HepG2 (cell line): ENCODE measurements around the gene TMEM41A. TPM values are rescaled to one million over a fixed set of nuclear protein-coding genes. Genes with fewer than 3 reads are reported as not detected.

Experiments
- ATAC-seq: fragments of 200-7000 bp; cut with Tn5 transposase; 3 replicates; pipeline ENCODE4 v1.9.1; 2020; ENCODE audit warnings: mild to moderate bottlenecking, moderate library complexity
- BruUV-seq: library from RNA; stranded (reverse); fragments of 400-500 nt; replicated peaks from 2 replicates; lab custom pipeline; 2021; lab: Mats Ljungman, UMichigan
- CTCF ChIA-PET: fragments of 300-600 bp; formaldehyde crosslinking; extraction: SDS; loops from one replicate; lab custom pipeline; 2021; ENCODE audit warnings: low total read pairs, inconsistent platforms, low intra/inter-chr PET ratio; lab: Yijun Ruan, JAX
- POLR2A ChIA-PET: fragments of 350-600 bp; sonication (Branson Sonifier 250); formaldehyde crosslinking; loops from one replicate; lab custom pipeline; 2020; ENCODE audit warnings: antibody characterized with exemption, inconsistent platforms; lab: Yijun Ruan, JAX
- DNase-seq: peaks from one replicate; pipeline ENCODE4 v3.0.0-alpha.2; 2015; ENCODE audit warnings: low spot score
- FAIRE-seq: peaks from 3 replicates; lab custom pipeline; 2011; peaks lifted over from hg19 to GRCh38; lab: Jason Lieb, UNC
- H2AFZ ChIP-seq: one replicate; pipeline ENCODE4 v1.6.1; 2011; ENCODE audit warnings: low read length, inconsistent platforms
- H3K27ac ChIP-seq: fragments of 300-600 bp; 3 replicates; pipeline ENCODE4 v1.8.0; 2011; ENCODE audit warnings: mixed run types, mild to moderate bottlenecking, mixed read lengths, low read length, inconsistent platforms; ENCODE audit not compliant: insufficient read depth; ENCODE audit errors: extremely low read length
- H3K27me3 ChIP-seq, 2 experiments: fragments of 200-600 bp in 1 of 2; 2 replicates in 1 of 2; 3 replicates in 1 of 2; pipeline versions ENCODE4 v1.6.0 to v1.8.0; 2011; ENCODE audit warnings: low read length in 2 of 2, mild to moderate bottlenecking in 2 of 2, moderate library complexity in 2 of 2, inconsistent platforms in 1 of 2; ENCODE audit not compliant: insufficient read depth in 2 of 2, control insufficient read depth in 1 of 2
- H3K36me3 ChIP-seq, 2 experiments: fragments of 200-600 bp in 1 of 2; replicated peaks in 1 of 2; 2 replicates in 1 of 2; 3 replicates in 1 of 2; pipeline versions ENCODE4 v1.5.1 to v1.8.0; 2011; ENCODE audit warnings: low read length in 2 of 2, inconsistent platforms in 1 of 2; ENCODE audit not compliant: insufficient read depth in 2 of 2, control insufficient read depth in 1 of 2
- H3K4me1 ChIP-seq: 2 replicates; pipeline ENCODE4 v1.5.1; 2012; ENCODE audit warnings: low read length, inconsistent platforms; ENCODE audit not compliant: insufficient read depth
- H3K4me2 ChIP-seq: 2 replicates; pipeline ENCODE4 v1.6.0; 2011; ENCODE audit warnings: low read depth, low read length, inconsistent platforms
- H3K4me3 ChIP-seq, 3 experiments: fragments of 200-600 bp in 1 of 3; sonication (generic), shearing (Covaris generic) in 1 of 3; replicated peaks in 1 of 3; 2 replicates each; pipeline ENCODE4 v1.5.1; 2011 to 2016; ENCODE audit warnings: low read length in 3 of 3, inconsistent platforms in 2 of 3, low read depth in 2 of 3, mild to moderate bottlenecking in 2 of 3, control low read depth in 1 of 3, mixed read lengths in 1 of 3; ENCODE audit not compliant: insufficient read depth in 1 of 3
- H3K79me2 ChIP-seq: one replicate; pipeline ENCODE4 v1.6.1; 2011; ENCODE audit warnings: low read length, inconsistent platforms; ENCODE audit not compliant: insufficient read depth
- H3K9ac ChIP-seq: 2 replicates; pipeline ENCODE4 v1.6.0; 2011; ENCODE audit warnings: mild to moderate bottlenecking, low read depth, low read length, inconsistent platforms; ENCODE audit not compliant: insufficient read depth
- H3K9me3 ChIP-seq: 2 replicates; pipeline ENCODE4 v1.5.1; 2012; ENCODE audit warnings: mild to moderate bottlenecking, low read length
- H4K20me1 ChIP-seq: 2 replicates; pipeline ENCODE4 v1.6.0; 2011; ENCODE audit warnings: inconsistent platforms, mild to moderate bottlenecking, low read length, moderate library complexity; ENCODE audit not compliant: insufficient read depth
- DR1 ChIP-seq: sonication (generic); formaldehyde crosslinking; IDR thresholded peaks from 2 replicates; pipeline ENCODE4 v1.8.0; 2021; ENCODE audit warnings: mild to moderate bottlenecking, missing genetic modification reagents, inconsistent platforms
- EED ChIP-seq: sonication (generic); formaldehyde crosslinking; IDR thresholded peaks from 2 replicates; pipeline ENCODE4 v1.5.0; 2020; ENCODE audit warnings: mild to moderate bottlenecking, missing genetic modification reagents
- GPN1 ChIP-seq: sonication (generic); formaldehyde crosslinking; IDR thresholded peaks from 2 replicates; pipeline ENCODE4 v1.5.1; 2020; ENCODE audit warnings: missing genetic modification reagents, borderline replicate concordance
- HMG20A ChIP-seq: IDR thresholded peaks from 2 replicates; pipeline ENCODE4 v1.6.1; 2016; ENCODE audit warnings: borderline replicate concordance
- POLR2AphosphoS2 ChIP-seq: IDR thresholded peaks from 2 replicates; pipeline ENCODE4 v1.6.1; 2011; ENCODE audit warnings: low read depth, low read length, improper control_type of control experiment
- PRPF4 ChIP-seq: fragments of 200-400 bp; formaldehyde crosslinking; IDR thresholded peaks from 2 replicates; pipeline ENCODE4 v1.6.1; 2016; ENCODE audit warnings: low read length, low read depth; ENCODE audit not compliant: poor library complexity, severe bottlenecking
- RXRB ChIP-seq: IDR thresholded peaks from 2 replicates; pipeline ENCODE4 v1.6.1; 2016; ENCODE audit warnings: borderline replicate concordance, missing genetic modification reagents, missing compliant biosample characterization
- SRSF9 ChIP-seq: fragments of 200-400 bp; formaldehyde crosslinking; IDR thresholded peaks from 2 replicates; pipeline ENCODE4 v1.6.1; 2018; ENCODE audit warnings: borderline replicate concordance, mild to moderate bottlenecking, low read depth, low read length; ENCODE audit not compliant: insufficient read depth, poor library complexity, severe bottlenecking
- TBX3 ChIP-seq: fragments of 450-650 bp; IDR thresholded peaks from 2 replicates; pipeline ENCODE4 v1.6.1; 2017; ENCODE audit warnings: antibody characterized with exemption, mild to moderate bottlenecking, inconsistent platforms, borderline replicate concordance
- XBP1 ChIP-seq: sonication (generic); formaldehyde crosslinking; IDR thresholded peaks from 2 replicates; pipeline ENCODE4 v1.5.0; 2020; ENCODE audit warnings: missing genetic modification reagents
- ZMYM4 ChIP-seq: sonication (generic); formaldehyde crosslinking; IDR thresholded peaks from 2 replicates; pipeline ENCODE4 v1.8.1; 2023; ENCODE audit warnings: mild to moderate bottlenecking, missing genetic modification reagents
- ZNF441 ChIP-seq: sonication (generic); formaldehyde crosslinking; IDR thresholded peaks from 2 replicates; pipeline ENCODE4 v1.7.0; 2021; ENCODE audit warnings: missing genetic modification reagents, borderline replicate concordance
- WGBS: methylation state at CpG from one replicate; pipeline ENCODE4 v1.1.6; 2017; ENCODE audit warnings: low lambda C conversion rate; 5-methylcytosine and 5-hydroxymethylcytosine counted together
- in situ Hi-C: cut with HindIII; loops from 2 replicates; pipeline ENCODE4 v1.10.0; 2017; ENCODE audit warnings: low pct_unique_long_range_greater_than_20kb; ENCODE audit not compliant: extremely low pct_ligation_motif_present
- intact Hi-C: fragments of 100-400 bp; cut with micrococcal nuclease; formaldehyde crosslinking; loops from one replicate; pipeline ENCODE4 v1.10.0; 2022; ENCODE audit not compliant: unreplicated experiment
- polyA plus RNA-seq, 8 experiments: library from polyadenylated mRNA; depleted of rRNA in 3 of 8; stranded (reverse) in 7 of 8; unstranded in 1 of 8; fragments of >200 nt; fragmentation: Illumina TruSeq in 4 of 8; extraction: Trizol in 4 of 8; gene quantifications; 2 replicates each; pipeline versions ENCODE4 v1.2.1 to v1.2.3, GENCODE V29; 2011 to 2016; ENCODE audit warnings: low read depth in 4 of 8, missing spikeins in 1 of 8, mixed read lengths in 1 of 8; ENCODE audit not compliant: insufficient read depth in 1 of 8
- total RNA-seq, 5 experiments: library from RNA; depleted of rRNA; stranded (reverse); fragments of >200 nt; fragmentation: Illumina TruSeq; extraction: Trizol; gene quantifications; 2 replicates each; pipeline ENCODE4 v1.2.3, GENCODE V29; 2016; ENCODE audit warnings: low read depth in 1 of 5
- TF ChIP-seq, protein P1 (sequence below), 2 experiments: sonication (generic) in 1 of 2; formaldehyde crosslinking in 1 of 2; IDR thresholded peaks; 2 replicates each; pipeline versions ENCODE4 v1.6.1 to v1.9.0; 2014 to 2022; ENCODE audit warnings: antibody characterized with exemption in 1 of 2, borderline replicate concordance in 1 of 2, inconsistent platforms in 1 of 2, low read depth in 1 of 2, missing genetic modification reagents in 1 of 2
- TF ChIP-seq, protein P2 (sequence below): sonication (generic); formaldehyde crosslinking; IDR thresholded peaks from 2 replicates; pipeline ENCODE4 v1.5.0; 2020; ENCODE audit warnings: missing genetic modification reagents, mild to moderate bottlenecking, borderline replicate concordance
- TF ChIP-seq, protein P3 (sequence below): sonication (generic); formaldehyde crosslinking; IDR thresholded peaks from 2 replicates; pipeline ENCODE4 v1.4.0; 2020; ENCODE audit warnings: mild to moderate bottlenecking, low read depth, missing genetic modification reagents

TMEM41A gene
- total and polyA plus RNA-seq, 2 of the 13 experiments (the other 11 are each of a cell fraction or from before 2014, with no cell fraction given) = 30.0 to 40.0 TPM

DNA sequence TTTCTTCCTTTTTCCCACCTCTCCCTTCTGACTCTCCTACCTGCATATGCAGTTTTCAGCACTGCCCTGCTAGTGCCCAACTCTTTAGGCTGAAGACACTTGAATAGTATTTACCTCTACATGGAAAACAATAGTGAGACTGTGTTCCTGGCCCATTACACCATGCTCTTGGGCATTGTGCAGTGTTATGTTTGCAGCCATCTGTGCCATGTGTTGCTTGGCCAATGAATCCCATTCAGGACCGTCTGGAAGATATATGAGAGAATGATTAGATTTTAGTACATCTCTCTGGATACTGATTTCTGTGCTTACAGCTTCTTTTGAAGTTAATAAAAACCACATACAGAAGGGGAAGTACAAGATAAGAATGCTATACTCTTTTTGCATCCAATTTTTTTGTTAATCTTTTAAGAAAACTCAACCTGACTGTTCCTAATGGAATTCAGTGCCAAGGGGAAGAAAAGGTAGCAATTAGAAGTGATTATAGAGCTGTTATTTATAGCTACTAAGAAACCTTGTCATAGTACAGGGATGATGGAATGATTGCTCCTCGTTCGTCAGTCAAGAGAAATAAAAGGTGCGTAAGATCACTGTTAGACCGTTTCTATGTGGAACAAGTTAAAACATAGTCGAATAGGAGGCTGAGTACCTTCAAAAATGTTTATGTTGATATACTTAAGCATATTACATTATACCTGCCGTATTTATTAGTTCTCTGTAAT, 58.9 kb downstream of the TMEM41A start:
- in situ Hi-C loops = no loop called here
- Histone ChIP-seq H3K4me2 (no peak overlapping the region), H3K9ac (no peak overlapping the region), H3K79me2 (no peaks in the 10 kb centered on the region), H3K9me3 (no peaks in the 10 kb centered on the region), H4K20me1 (no peaks in the 10 kb centered on the region), H3K4me3 (no peak overlapping the region), H3K36me3 (peaks cover 3 to 23% of the 10 kb centered on the region in 2 experiments; a peak in 3 of 5 replicates), H2AFZ (no peak overlapping the region), H3K27me3 (no peaks in the 10 kb centered on the region), H3K4me1 (no peaks in the 10 kb centered on the region), H3K27ac (no peak overlapping the region)
- no peak for ATAC-seq
- DNase-seq = no peak
- BruUV-seq = no TSS peak
- FAIRE-seq = no peak
- 96% methylated on average over 7 of the region's 7 CpGs for WGBS
- ChIA-PET POLR2A (no interaction called here), CTCF (no interaction called here)
- intact Hi-C loops = no loop called here
- TF ChIP-seq TBX3 = no peak
- TF ChIP-seq, protein P1, sequence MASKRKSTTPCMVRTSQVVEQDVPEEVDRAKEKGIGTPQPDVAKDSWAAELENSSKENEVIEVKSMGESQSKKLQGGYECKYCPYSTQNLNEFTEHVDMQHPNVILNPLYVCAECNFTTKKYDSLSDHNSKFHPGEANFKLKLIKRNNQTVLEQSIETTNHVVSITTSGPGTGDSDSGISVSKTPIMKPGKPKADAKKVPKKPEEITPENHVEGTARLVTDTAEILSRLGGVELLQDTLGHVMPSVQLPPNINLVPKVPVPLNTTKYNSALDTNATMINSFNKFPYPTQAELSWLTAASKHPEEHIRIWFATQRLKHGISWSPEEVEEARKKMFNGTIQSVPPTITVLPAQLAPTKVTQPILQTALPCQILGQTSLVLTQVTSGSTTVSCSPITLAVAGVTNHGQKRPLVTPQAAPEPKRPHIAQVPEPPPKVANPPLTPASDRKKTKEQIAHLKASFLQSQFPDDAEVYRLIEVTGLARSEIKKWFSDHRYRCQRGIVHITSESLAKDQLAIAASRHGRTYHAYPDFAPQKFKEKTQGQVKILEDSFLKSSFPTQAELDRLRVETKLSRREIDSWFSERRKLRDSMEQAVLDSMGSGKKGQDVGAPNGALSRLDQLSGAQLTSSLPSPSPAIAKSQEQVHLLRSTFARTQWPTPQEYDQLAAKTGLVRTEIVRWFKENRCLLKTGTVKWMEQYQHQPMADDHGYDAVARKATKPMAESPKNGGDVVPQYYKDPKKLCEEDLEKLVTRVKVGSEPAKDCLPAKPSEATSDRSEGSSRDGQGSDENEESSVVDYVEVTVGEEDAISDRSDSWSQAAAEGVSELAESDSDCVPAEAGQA (IDR thresholded peaks at IDR 0.05; ENCODE audit: low read depth) = no peak
- TF ChIP-seq, protein P1 (CRISPR knock-in tag; IDR thresholded peaks at IDR 0.05; ENCODE audit: borderline replicate concordance) = no peak
- no peak for TF ChIP-seq XBP1 (CRISPR knock-in tag)
- TF ChIP-seq, protein P2, sequence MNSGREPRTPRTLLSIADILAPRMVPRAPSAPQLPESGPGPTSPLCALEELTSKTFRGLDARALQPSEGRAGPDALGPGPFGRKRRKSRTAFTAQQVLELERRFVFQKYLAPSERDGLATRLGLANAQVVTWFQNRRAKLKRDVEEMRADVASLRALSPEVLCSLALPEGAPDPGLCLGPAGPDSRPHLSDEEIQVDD (CRISPR knock-in tag) = no peak
- no peak for TF ChIP-seq PRPF4
- TF ChIP-seq POLR2AphosphoS2 = no peak
- TF ChIP-seq ZNF441 (CRISPR knock-in tag) = no peak
- no peak for TF ChIP-seq GPN1
- TF ChIP-seq SRSF9 = no peak
- TF ChIP-seq HMG20A (CRISPR knock-in tag) = no peak
- TF ChIP-seq RXRB (CRISPR knock-in tag) = no peak
- TF ChIP-seq, protein P3, sequence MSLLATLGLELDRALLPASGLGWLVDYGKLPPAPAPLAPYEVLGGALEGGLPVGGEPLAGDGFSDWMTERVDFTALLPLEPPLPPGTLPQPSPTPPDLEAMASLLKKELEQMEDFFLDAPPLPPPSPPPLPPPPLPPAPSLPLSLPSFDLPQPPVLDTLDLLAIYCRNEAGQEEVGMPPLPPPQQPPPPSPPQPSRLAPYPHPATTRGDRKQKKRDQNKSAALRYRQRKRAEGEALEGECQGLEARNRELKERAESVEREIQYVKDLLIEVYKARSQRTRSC (CRISPR knock-in tag) = no peak
- TF ChIP-seq DR1 (CRISPR knock-in tag) = no peak
- no peak for TF ChIP-seq EED
- no peak for TF ChIP-seq ZMYM4 (CRISPR knock-in tag)
